ENCODE results near the gene STK24. TPM values are rescaled to one million over a fixed set of nuclear protein-coding genes. Genes with fewer than 3 reads are reported as not detected.

Gene STK24
- total RNA-seq, 1 donor from 2014 or later = 121 TPM

DNA sequence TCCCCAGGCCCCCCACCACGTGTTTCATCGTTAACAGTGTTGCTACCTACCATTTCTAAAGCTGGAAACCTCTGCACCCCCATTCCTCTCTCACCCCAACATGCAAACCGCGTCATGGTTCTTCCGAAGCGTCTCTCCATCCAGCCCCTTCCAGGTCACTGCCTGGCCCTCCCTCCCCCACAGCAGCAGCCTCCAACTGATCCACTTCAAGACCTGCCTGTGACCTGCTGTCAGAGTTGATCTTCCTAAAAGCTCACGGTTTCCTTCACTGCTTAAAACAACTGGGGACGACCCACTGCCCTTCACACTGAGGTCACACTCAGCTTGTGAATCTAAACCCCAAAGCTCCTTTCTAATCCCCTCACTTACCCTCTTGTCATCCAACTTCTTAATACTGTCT, 47.7 kb downstream of the STK24 start:
- Mint-ChIP-seq H3K36me3 (peaks cover 22% of the 10 kb centered on the region), H3K4me3 (no peak overlapping the region), H3K27ac (peak overlapping the region; percentile 46), H3K27me3 (no peaks in the 10 kb centered on the region), H3K9me3 (no peaks in the 10 kb centered on the region), H3K4me1 (ENCODE audit: unreplicated experiment) (peaks cover 49% of the 10 kb centered on the region)
- TF ChIP-seq, protein P1, sequence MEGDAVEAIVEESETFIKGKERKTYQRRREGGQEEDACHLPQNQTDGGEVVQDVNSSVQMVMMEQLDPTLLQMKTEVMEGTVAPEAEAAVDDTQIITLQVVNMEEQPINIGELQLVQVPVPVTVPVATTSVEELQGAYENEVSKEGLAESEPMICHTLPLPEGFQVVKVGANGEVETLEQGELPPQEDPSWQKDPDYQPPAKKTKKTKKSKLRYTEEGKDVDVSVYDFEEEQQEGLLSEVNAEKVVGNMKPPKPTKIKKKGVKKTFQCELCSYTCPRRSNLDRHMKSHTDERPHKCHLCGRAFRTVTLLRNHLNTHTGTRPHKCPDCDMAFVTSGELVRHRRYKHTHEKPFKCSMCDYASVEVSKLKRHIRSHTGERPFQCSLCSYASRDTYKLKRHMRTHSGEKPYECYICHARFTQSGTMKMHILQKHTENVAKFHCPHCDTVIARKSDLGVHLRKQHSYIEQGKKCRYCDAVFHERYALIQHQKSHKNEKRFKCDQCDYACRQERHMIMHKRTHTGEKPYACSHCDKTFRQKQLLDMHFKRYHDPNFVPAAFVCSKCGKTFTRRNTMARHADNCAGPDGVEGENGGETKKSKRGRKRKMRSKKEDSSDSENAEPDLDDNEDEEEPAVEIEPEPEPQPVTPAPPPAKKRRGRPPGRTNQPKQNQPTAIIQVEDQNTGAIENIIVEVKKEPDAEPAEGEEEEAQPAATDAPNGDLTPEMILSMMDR (conservative IDR thresholded peaks at IDR 0.05) = no peak
- no peak for DNase-seq (ENCODE audit: extremely low spot score, unreplicated experiment)

DNA sequence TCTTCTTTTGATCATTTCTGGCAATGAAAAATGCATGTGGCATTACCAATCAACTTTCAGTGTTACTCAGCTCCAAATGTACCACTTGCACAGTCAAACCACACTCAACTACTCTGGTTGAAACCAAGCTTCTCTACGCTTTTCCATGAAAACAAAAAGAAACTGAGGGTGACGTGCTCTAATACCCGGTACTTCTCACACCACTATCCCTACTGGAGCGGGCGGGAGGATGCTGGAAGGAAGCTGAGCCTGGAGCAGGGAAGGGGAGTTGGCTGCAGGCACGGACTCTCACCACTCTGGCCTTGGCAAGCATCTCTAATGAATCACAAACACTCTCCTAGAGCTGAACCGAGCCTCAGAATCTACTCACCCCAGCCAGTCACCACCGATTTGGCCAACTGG, 48.2 kb downstream of the STK24 start:
- H3K4me1 Mint-ChIP-seq (ENCODE audit: unreplicated experiment) = peaks cover 45% of the 10 kb centered on the region

DNA sequence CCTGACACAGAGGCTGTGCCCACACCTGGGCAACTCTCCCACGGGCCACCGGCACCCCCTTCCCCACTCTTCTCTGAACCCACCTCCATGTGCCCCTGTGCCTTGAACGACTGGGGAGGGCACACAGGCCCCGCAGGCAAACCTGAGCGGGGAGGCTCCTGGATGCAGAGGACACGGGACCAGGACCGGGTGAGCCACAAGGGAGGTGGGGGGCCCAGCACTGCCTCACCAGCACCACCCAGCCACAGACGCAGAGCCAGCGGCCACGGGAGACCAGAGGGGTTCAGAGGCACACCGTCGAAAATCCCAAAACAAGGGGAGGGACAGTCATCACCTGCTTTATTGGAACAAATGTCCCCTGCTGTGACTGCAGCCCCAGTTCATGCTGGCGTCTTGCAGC, 49.4 kb downstream of the STK24 start:
- Mint-ChIP-seq H3K36me3 (peaks cover 18% of the 10 kb centered on the region), H3K4me1 (ENCODE audit: unreplicated experiment) (peaks cover 42% of the 10 kb centered on the region), H3K27me3 (no peaks in the 10 kb centered on the region), H3K9me3 (no peaks in the 10 kb centered on the region), H3K4me3 (no peak overlapping the region), H3K27ac (no peak overlapping the region)
- TF ChIP-seq, protein P1 (conservative IDR thresholded peaks at IDR 0.05) = no peak
- no peak for DNase-seq (ENCODE audit: extremely low spot score, unreplicated experiment)

More for the DNA sequence above, 48.2 kb downstream of the STK24 start:
- H3K4me3 Mint-ChIP-seq = peak overlapping the region; percentile 28
- no peak for DNase-seq (ENCODE audit: extremely low spot score, unreplicated experiment)
- H3K27ac Mint-ChIP-seq = peak overlapping the region; percentile 46
- no peaks in the 10 kb centered on the region for H3K9me3 Mint-ChIP-seq
- no peaks in the 10 kb centered on the region for H3K27me3 Mint-ChIP-seq
- H3K36me3 Mint-ChIP-seq = peaks cover 22% of the 10 kb centered on the region
- TF ChIP-seq, protein P1 (conservative IDR thresholded peaks at IDR 0.05) = no peak

DNA sequence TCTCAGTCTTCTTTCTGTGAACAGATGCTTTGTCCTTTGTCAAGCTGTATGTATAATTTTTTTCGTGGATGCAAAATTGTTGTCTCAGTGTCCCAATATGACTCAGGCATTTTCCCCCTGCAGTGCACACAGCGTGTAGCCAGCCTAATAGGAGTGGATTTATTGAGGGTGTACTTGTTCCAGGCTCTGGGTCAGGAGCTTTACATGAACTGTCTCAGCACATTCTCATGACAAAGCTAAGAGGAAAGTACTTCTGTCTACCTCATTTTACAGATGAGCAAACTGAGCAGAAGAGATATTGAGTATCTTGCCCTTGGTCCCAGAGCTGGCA, 50.8 kb downstream of the STK24 start:
- peaks cover 18% of the 10 kb centered on the region for H3K36me3 Mint-ChIP-seq

DNA sequence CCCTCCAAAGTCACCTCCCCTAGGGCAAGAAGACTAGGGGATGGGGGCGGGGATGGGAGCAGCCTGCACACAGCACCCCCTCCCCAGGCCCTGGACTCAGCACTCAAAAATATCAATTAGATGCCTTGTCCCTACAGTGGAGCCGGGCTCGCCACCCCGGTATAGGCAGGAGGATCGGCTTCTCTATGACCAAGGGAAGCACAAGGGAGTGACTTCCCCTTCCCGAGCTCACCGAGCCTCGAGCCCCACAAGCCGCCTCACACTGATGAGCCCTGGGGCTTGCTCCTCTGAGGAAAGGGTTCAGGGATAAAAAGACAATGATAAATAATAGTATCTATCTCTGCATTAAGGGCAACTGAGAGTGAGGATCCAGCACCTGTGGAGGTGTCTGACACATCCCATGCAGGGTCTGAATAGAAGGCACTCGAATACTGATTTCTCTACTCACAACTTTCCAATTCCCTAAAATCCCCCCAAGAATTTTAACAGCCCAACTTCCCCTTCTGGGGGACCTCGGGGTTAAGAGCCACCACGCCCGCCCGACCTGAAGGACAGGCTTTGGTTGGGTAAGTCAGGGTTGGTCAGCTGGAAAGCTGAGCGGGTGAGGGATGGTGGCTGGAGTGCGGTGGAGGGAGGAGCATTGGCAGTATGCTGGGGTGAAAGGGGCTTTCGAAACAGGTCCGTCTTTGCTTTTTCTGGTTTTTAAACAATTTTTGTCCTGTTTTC, 51.3 kb downstream of the STK24 start:
- H3K27ac Mint-ChIP-seq = peak overlapping the region; percentile 36
- TF ChIP-seq, protein P1 (conservative IDR thresholded peaks at IDR 0.05) = no peak
- peaks cover 50% of the 10 kb centered on the region for H3K4me1 Mint-ChIP-seq (ENCODE audit: unreplicated experiment)
- no peaks in the 10 kb centered on the region for H3K9me3 Mint-ChIP-seq
- no peak for DNase-seq (ENCODE audit: extremely low spot score, unreplicated experiment)
- peaks cover 18% of the 10 kb centered on the region for H3K36me3 Mint-ChIP-seq
- H3K4me3 Mint-ChIP-seq = peak overlapping the region; percentile 20
- H3K27me3 Mint-ChIP-seq = no peaks in the 10 kb centered on the region

More for the DNA sequence above, 50.8 kb downstream of the STK24 start:
- peak overlapping the region; percentile 34 for H3K27ac Mint-ChIP-seq
- H3K9me3 Mint-ChIP-seq = no peaks in the 10 kb centered on the region
- DNase-seq (ENCODE audit: extremely low spot score, unreplicated experiment) = no peak
- TF ChIP-seq, protein P1 (conservative IDR thresholded peaks at IDR 0.05) = no peak
- H3K4me3 Mint-ChIP-seq = peak overlapping the region; percentile 20
- H3K4me1 Mint-ChIP-seq (ENCODE audit: unreplicated experiment) = peaks cover 52% of the 10 kb centered on the region
- H3K27me3 Mint-ChIP-seq = no peaks in the 10 kb centered on the region
